SK-N-SH treated with all-trans-retinoic acid at 6 μM for 48 hours (cell line): Measurements from ENCODE around the gene STEAP1B.

Experiments used
- OSR1 ChIP-seq: fragments of 250-450 bp; sonication (Bioruptor Pico); IDR thresholded peaks from 2 replicates; pipeline ENCODE4 v1.8.0; 2022; ENCODE audit warnings: moderate library complexity, mild to moderate bottlenecking, inconsistent platforms
- RARB ChIP-seq: fragments of 250-450 bp; sonication (Bioruptor Pico); IDR thresholded peaks from 2 replicates; pipeline ENCODE4 v1.8.0; 2021; ENCODE audit warnings: mild to moderate bottlenecking, moderate library complexity
- TCF4 ChIP-seq: fragments of 250-450 bp; sonication (Bioruptor Pico); IDR thresholded peaks from 2 replicates; pipeline ENCODE4 v1.8.0; 2021; ENCODE audit warnings: mild to moderate bottlenecking, moderate library complexity, borderline replicate concordance
- ZFP3 ChIP-seq: fragments of 250-450 bp; sonication (Bioruptor Pico); IDR thresholded peaks from 2 replicates; pipeline ENCODE4 v1.5.0; 2020; ENCODE audit warnings: mild to moderate bottlenecking, moderate library complexity
- ZFP30 ChIP-seq: fragments of 450-650 bp; formaldehyde crosslinking; IDR thresholded peaks from 2 replicates; pipeline ENCODE4 v1.5.0; 2022; ENCODE audit warnings: mild to moderate bottlenecking, moderate library complexity
- ZNF565 ChIP-seq: fragments of 450-650 bp; formaldehyde crosslinking; conservative IDR thresholded peaks from 2 replicates; pipeline ENCODE4 v1.5.0; 2020; ENCODE audit warnings: low read depth, mild to moderate bottlenecking, moderate library complexity
- TF ChIP-seq, protein P1 (sequence below): fragments of 250-450 bp; sonication (Bioruptor Pico); IDR thresholded peaks from 2 replicates; pipeline ENCODE4 v1.5.1; 2020; ENCODE audit warnings: low read depth, mild to moderate bottlenecking, moderate library complexity
- TF ChIP-seq, protein P2 (sequence below): fragments of 250-450 bp; sonication (Bioruptor Pico); IDR thresholded peaks from 2 replicates; pipeline ENCODE4 v1.8.0; 2020; ENCODE audit warnings: mild to moderate bottlenecking, moderate library complexity, borderline replicate concordance
- TF ChIP-seq, protein P3 (sequence below): fragments of 250-450 bp; sonication (Bioruptor Pico); IDR thresholded peaks from 2 replicates; pipeline ENCODE4 v1.5.0; 2020; ENCODE audit warnings: mild to moderate bottlenecking, moderate library complexity

DNA sequence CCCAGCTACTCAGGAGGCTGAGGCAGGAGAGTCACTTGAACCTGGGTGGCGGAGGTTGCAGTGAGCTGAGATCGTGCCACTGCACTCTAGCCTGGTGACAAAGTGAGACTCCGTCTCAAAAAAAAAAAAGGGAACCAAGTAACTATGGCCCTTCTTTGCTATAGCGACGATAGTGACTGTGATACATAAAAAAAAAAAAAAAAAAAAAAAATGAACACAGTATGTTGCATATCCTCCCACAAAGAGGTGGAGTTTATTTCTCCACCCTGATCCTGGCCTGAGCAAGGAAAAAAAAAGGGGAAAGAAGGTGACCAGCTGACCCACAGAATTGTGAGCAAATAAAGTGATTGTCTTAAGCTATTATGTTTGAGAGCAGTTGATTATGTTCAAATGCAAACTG, 42.3 kb upstream of the STEAP1B start:
- TF ChIP-seq ZNF565 (CRISPR knock-in tag) (no peak), ZFP30 (CRISPR knock-in tag) (no peak), RARB (CRISPR knock-in tag) (no peak), OSR1 (CRISPR knock-in tag) (no peak), ZFP3 (CRISPR knock-in tag) (no peak), TCF4 (CRISPR knock-in tag) (no peak)
- TF ChIP-seq, protein P1, sequence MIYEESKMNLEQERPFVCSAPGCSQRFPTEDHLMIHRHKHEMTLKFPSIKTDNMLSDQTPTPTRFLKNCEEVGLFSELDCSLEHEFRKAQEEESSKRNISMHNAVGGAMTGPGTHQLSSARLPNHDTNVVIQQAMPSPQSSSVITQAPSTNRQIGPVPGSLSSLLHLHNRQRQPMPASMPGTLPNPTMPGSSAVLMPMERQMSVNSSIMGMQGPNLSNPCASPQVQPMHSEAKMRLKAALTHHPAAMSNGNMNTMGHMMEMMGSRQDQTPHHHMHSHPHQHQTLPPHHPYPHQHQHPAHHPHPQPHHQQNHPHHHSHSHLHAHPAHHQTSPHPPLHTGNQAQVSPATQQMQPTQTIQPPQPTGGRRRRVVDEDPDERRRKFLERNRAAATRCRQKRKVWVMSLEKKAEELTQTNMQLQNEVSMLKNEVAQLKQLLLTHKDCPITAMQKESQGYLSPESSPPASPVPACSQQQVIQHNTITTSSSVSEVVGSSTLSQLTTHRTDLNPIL (CRISPR knock-in tag): no peak
- TF ChIP-seq, protein P2, sequence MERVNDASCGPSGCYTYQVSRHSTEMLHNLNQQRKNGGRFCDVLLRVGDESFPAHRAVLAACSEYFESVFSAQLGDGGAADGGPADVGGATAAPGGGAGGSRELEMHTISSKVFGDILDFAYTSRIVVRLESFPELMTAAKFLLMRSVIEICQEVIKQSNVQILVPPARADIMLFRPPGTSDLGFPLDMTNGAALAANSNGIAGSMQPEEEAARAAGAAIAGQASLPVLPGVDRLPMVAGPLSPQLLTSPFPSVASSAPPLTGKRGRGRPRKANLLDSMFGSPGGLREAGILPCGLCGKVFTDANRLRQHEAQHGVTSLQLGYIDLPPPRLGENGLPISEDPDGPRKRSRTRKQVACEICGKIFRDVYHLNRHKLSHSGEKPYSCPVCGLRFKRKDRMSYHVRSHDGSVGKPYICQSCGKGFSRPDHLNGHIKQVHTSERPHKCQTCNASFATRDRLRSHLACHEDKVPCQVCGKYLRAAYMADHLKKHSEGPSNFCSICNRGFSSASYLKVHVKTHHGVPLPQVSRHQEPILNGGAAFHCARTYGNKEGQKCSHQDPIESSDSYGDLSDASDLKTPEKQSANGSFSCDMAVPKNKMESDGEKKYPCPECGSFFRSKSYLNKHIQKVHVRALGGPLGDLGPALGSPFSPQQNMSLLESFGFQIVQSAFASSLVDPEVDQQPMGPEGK (CRISPR knock-in tag): no peak
- TF ChIP-seq, protein P3, sequence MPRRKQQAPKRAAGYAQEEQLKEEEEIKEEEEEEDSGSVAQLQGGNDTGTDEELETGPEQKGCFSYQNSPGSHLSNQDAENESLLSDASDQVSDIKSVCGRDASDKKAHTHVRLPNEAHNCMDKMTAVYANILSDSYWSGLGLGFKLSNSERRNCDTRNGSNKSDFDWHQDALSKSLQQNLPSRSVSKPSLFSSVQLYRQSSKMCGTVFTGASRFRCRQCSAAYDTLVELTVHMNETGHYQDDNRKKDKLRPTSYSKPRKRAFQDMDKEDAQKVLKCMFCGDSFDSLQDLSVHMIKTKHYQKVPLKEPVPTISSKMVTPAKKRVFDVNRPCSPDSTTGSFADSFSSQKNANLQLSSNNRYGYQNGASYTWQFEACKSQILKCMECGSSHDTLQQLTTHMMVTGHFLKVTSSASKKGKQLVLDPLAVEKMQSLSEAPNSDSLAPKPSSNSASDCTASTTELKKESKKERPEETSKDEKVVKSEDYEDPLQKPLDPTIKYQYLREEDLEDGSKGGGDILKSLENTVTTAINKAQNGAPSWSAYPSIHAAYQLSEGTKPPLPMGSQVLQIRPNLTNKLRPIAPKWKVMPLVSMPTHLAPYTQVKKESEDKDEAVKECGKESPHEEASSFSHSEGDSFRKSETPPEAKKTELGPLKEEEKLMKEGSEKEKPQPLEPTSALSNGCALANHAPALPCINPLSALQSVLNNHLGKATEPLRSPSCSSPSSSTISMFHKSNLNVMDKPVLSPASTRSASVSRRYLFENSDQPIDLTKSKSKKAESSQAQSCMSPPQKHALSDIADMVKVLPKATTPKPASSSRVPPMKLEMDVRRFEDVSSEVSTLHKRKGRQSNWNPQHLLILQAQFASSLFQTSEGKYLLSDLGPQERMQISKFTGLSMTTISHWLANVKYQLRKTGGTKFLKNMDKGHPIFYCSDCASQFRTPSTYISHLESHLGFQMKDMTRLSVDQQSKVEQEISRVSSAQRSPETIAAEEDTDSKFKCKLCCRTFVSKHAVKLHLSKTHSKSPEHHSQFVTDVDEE: no peak
